ENCODE results near the gene GLIS2.
A peak's percentile ranks its signal among the peaks of the same experiment; 100 is the strongest.

GLIS2 gene

GRCh38 chr16:4352843-4353242, 37.0 kb downstream of the GLIS2 start:
- no peak for DNase-seq (ENCODE audit: low spot score)

GRCh38 chr16:4353675-4354074, 37.8 kb downstream of the GLIS2 start:
- DNase-seq (ENCODE audit: low spot score): no peak

- DNase-seq (ENCODE audit: low spot score): no peak
These were observed 38.9 kb downstream of the GLIS2 start for GRCh38 chr16:4354512-4355409.

GRCh38 chr16:4356820-4357219, 41.0 kb downstream of the GLIS2 start:
- no peak for DNase-seq (ENCODE audit: low spot score)

GRCh38 chr16:4358236-4358635, 42.4 kb downstream of the GLIS2 start:
- no peak for DNase-seq (ENCODE audit: low spot score)

- DNase-seq (ENCODE audit: low spot score): peak; percentile 83
These were observed 43.1 kb downstream of the GLIS2 start for GRCh38 chr16:4358831-4359561.

GRCh38 chr16:4359914-4360313, 44.0 kb downstream of the GLIS2 start:
- DNase-seq (ENCODE audit: low spot score): no peak

GRCh38 chr16:4360538-4361021, 44.7 kb downstream of the GLIS2 start:
- DNase-seq (ENCODE audit: low spot score): no peak

- no peak for DNase-seq (ENCODE audit: low spot score)
These were observed 45.4 kb downstream of the GLIS2 start for GRCh38 chr16:4361033-4361943.

GRCh38 chr16:4361944-4362311, 46.1 kb downstream of the GLIS2 start:
- no peak for DNase-seq (ENCODE audit: low spot score)

GRCh38 chr16:4362476-4363135, 46.7 kb downstream of the GLIS2 start:
- no peak for DNase-seq (ENCODE audit: low spot score)

GRCh38 chr16:4364196-4365013, 48.5 kb downstream of the GLIS2 start:
- DNase-seq (ENCODE audit: low spot score): no peak

- DNase-seq (ENCODE audit: low spot score): no peak
These were observed 49.1 kb downstream of the GLIS2 start for GRCh38 chr16:4365014-4365406.

GRCh38 chr16:4365615-4366014, 49.7 kb downstream of the GLIS2 start:
- no peak for DNase-seq (ENCODE audit: low spot score)

GRCh38 chr16:4366016-4366415, 50.1 kb downstream of the GLIS2 start:
- DNase-seq (ENCODE audit: low spot score): no peak

- DNase-seq (ENCODE audit: low spot score): no peak
These were observed 51.6 kb downstream of the GLIS2 start for GRCh38 chr16:4367393-4367856.

GRCh38 chr16:4369007-4369733, 53.3 kb downstream of the GLIS2 start:
- DNase-seq (ENCODE audit: low spot score): no peak

GRCh38 chr16:4370151-4370550, 54.3 kb downstream of the GLIS2 start:
- no peak for DNase-seq (ENCODE audit: low spot score)

- no peak for DNase-seq (ENCODE audit: low spot score)
These were observed 54.9 kb downstream of the GLIS2 start for GRCh38 chr16:4370570-4371356.

All from HuH-7.5 (cell line).